H1 (cell line): ENCODE results near the gene MLPH. TPM values are rescaled to one million over a fixed set of nuclear protein-coding genes. Genes with fewer than 3 reads are reported as not detected.

ENCODE experiments used
- CTCF ChIA-PET: fragments of 300-600 bp; sonication (Branson Sonifier 250); formaldehyde crosslinking; loops from one replicate; lab custom pipeline; 2021; ENCODE audit not compliant: partially characterized antibody; lab: Charles Lee
- POLR2A ChIA-PET: fragments of 300-600 bp; sonication (Branson Sonifier 250); formaldehyde crosslinking; loops from one replicate; lab custom pipeline; 2021; ENCODE audit warnings: inconsistent platforms; ENCODE audit not compliant: partially characterized antibody; lab: Charles Lee
- DNase-seq, 2 experiments: peaks; one replicate each; pipeline versions ENCODE4 v3.0.0 to v3.0.0-alpha.2; 2010 to 2022; ENCODE audit warnings: low spot score in 2 of 2, low read depth in 1 of 2, mixed read lengths in 1 of 2
- FAIRE-seq: peaks from 2 replicates; lab custom pipeline; 2011; peaks lifted over from hg19 to GRCh38; lab: Jason Lieb, UNC
- H2AFZ ChIP-seq: 2 replicates; pipeline ENCODE4 v1.8.1; 2012; ENCODE audit warnings: low read length, inconsistent platforms
- H2AK5ac ChIP-seq: 2 replicates; pipeline ENCODE4 v1.6.1; 2013; ENCODE audit warnings: low read depth, low read length
- H2BK120ac ChIP-seq: replicated peaks from 2 replicates; pipeline ENCODE3; 2013; ENCODE audit warnings: low read depth, low read length, inconsistent platforms
- H2BK12ac ChIP-seq: 2 replicates; pipeline ENCODE4 v1.6.1; 2013; ENCODE audit warnings: low read depth, low read length
- H2BK15ac ChIP-seq: 2 replicates; pipeline ENCODE4 v1.6.1; 2013; ENCODE audit warnings: low read length
- H2BK20ac ChIP-seq: 2 replicates; pipeline ENCODE4 v1.6.1; 2013; ENCODE audit warnings: low read length
- H2BK5ac ChIP-seq: 2 replicates; pipeline ENCODE4 v1.6.1; 2013; ENCODE audit warnings: low read depth, low read length
- H3K14ac ChIP-seq: 2 replicates; pipeline ENCODE4 v1.6.1; 2013; ENCODE audit warnings: inconsistent platforms; ENCODE audit not compliant: insufficient read length
- H3K18ac ChIP-seq: 2 replicates; pipeline ENCODE4 v1.6.1; 2013; ENCODE audit warnings: low read length; ENCODE audit errors: extremely low read depth
- H3K23ac ChIP-seq: 2 replicates; pipeline ENCODE4 v1.6.1; 2013; ENCODE audit warnings: inconsistent platforms; ENCODE audit not compliant: insufficient read length
- H3K23me2 ChIP-seq: 2 replicates; pipeline ENCODE4 v1.6.1; 2013; ENCODE audit warnings: low read depth, low read length
- H3K27ac ChIP-seq: 2 replicates; pipeline ENCODE4 v1.6.1; 2011; ENCODE audit warnings: low read depth, low read length, inconsistent platforms
- H3K27me3 ChIP-seq, 4 experiments: replicated peaks in 1 of 4; 1 replicate in 1 of 4; 2 replicates in 3 of 4; pipeline versions ENCODE4 v1.6.1 to v1.8.1; 2011 to 2013; ENCODE audit warnings: low read length in 3 of 4, mild to moderate bottlenecking in 3 of 4, inconsistent platforms in 2 of 4, mixed read lengths in 2 of 4, moderate library complexity in 1 of 4; ENCODE audit not compliant: control insufficient read depth in 3 of 4, insufficient read depth in 3 of 4; ENCODE audit errors: extremely low read depth in 1 of 4
- H3K36me3 ChIP-seq, 4 experiments: 2 replicates each; pipeline versions ENCODE4 v1.6.1 to v1.8.1; 2011 to 2013; ENCODE audit warnings: mild to moderate bottlenecking in 4 of 4, low read length in 3 of 4, moderate library complexity in 2 of 4, control low read depth in 1 of 4, inconsistent platforms in 1 of 4; ENCODE audit not compliant: insufficient read depth in 4 of 4, control insufficient read depth in 2 of 4
- H3K4ac ChIP-seq: replicated peaks from 2 replicates; pipeline ENCODE3; 2013; ENCODE audit warnings: low read length, low read depth, mixed read lengths, inconsistent platforms; ENCODE audit not compliant: insufficient read length
- H3K4me1 ChIP-seq, 4 experiments: replicated peaks in 1 of 4; 1 replicate in 1 of 4; 2 replicates in 3 of 4; pipeline versions ENCODE4 v1.6.1 to v1.8.1; 2011 to 2013; ENCODE audit warnings: low read length in 3 of 4, inconsistent platforms in 2 of 4, mixed read lengths in 1 of 4; ENCODE audit not compliant: insufficient read depth in 4 of 4, control insufficient read depth in 3 of 4
- H3K4me2 ChIP-seq, 2 experiments: 2 replicates each; pipeline versions ENCODE4 v1.6.1 to v1.8.1; 2011 to 2013; ENCODE audit warnings: low read depth in 2 of 2, low read length in 2 of 2, control low read depth in 1 of 2, inconsistent platforms in 1 of 2, mild to moderate bottlenecking in 1 of 2; ENCODE audit not compliant: insufficient read depth in 1 of 2
- H3K4me3 ChIP-seq, 4 experiments: fragments of 200-600, 300-600 bp in 1 of 4; sonication (generic), shearing (Covaris generic), sonication (Bioruptor Twin) in 1 of 4; 2 replicates each; pipeline versions ENCODE4 v1.5.1 to v1.8.1; 2011 to 2016; ENCODE audit warnings: low read length in 4 of 4, low read depth in 3 of 4, control low read depth in 2 of 4, inconsistent platforms in 2 of 4, mild to moderate bottlenecking in 2 of 4, mixed read lengths in 1 of 4, moderate library complexity in 1 of 4; ENCODE audit not compliant: insufficient read depth in 2 of 4; ENCODE audit errors: extremely low read depth in 1 of 4
- H3K56ac ChIP-seq: replicated peaks from 2 replicates; pipeline ENCODE3; 2013; ENCODE audit warnings: low read depth, mild to moderate bottlenecking, mixed read lengths, low read length, inconsistent platforms; ENCODE audit not compliant: insufficient read length
- H3K79me1 ChIP-seq: 2 replicates; pipeline ENCODE4 v1.6.1; 2013; ENCODE audit warnings: low read depth, low read length, control low read depth
- H3K79me2 ChIP-seq, 2 experiments: 2 replicates each; pipeline versions ENCODE4 v1.6.1 to v1.8.1; 2012 to 2013; ENCODE audit warnings: low read length in 2 of 2, mild to moderate bottlenecking in 2 of 2, inconsistent platforms in 1 of 2; ENCODE audit not compliant: insufficient read depth in 2 of 2, control insufficient read depth in 1 of 2
- H3K9ac ChIP-seq, 4 experiments: replicated peaks in 1 of 4; 1 replicate in 1 of 4; 2 replicates in 3 of 4; pipeline versions ENCODE4 v1.6.1 to v1.8.1; 2011 to 2013; ENCODE audit warnings: low read depth in 3 of 4, low read length in 3 of 4, control low read depth in 2 of 4, mild to moderate bottlenecking in 2 of 4, moderate library complexity in 2 of 4, inconsistent platforms in 1 of 4; ENCODE audit errors: extremely low read depth in 1 of 4
- H3K9me3 ChIP-seq, 2 experiments: 2 replicates each; pipeline versions ENCODE4 v1.6.1 to v1.8.1; 2012 to 2013; ENCODE audit warnings: mild to moderate bottlenecking in 2 of 2, moderate library complexity in 2 of 2, control low read depth in 1 of 2, inconsistent platforms in 1 of 2, low read depth in 1 of 2, low read length in 1 of 2, mixed read lengths in 1 of 2; ENCODE audit not compliant: insufficient read depth in 2 of 2
- H4K20me1 ChIP-seq, 2 experiments: replicated peaks in 1 of 2; 2 replicates each; pipeline versions ENCODE3 to v1.8.1; 2011 to 2013; ENCODE audit warnings: inconsistent platforms in 2 of 2, low read length in 2 of 2, mild to moderate bottlenecking in 1 of 2; ENCODE audit not compliant: insufficient read depth in 2 of 2, control insufficient read depth in 1 of 2
- H4K5ac ChIP-seq: 2 replicates; pipeline ENCODE4 v1.6.1; 2013; ENCODE audit warnings: low read length, low read depth, mixed read lengths, inconsistent platforms; ENCODE audit not compliant: insufficient read length
- H4K8ac ChIP-seq: 2 replicates; pipeline ENCODE4 v1.8.0; 2013; ENCODE audit warnings: mild to moderate bottlenecking, moderate library complexity, low read length, inconsistent platforms; ENCODE audit not compliant: insufficient read depth; ENCODE audit errors: extremely low read depth
- H4K91ac ChIP-seq: replicated peaks from 2 replicates; pipeline ENCODE3; 2013; ENCODE audit warnings: low read length, mixed read lengths, inconsistent platforms; ENCODE audit not compliant: insufficient read length
- ASH2L ChIP-seq: fragments of 200-600, 300-600 bp; sonication (generic); IDR thresholded peaks from one replicate; pipeline ENCODE4 v1.7.1; 2017; ENCODE audit warnings: low read length
- BACH1 ChIP-seq: IDR thresholded peaks from 2 replicates; pipeline ENCODE4 v1.6.1; 2012; ENCODE audit warnings: low read length, improper control_type of control experiment
- EZH2 ChIP-seq: fragments of 200-600 bp; sonication (generic); IDR thresholded peaks from 2 replicates; pipeline ENCODE4 v1.7.1; 2012; ENCODE audit warnings: low read depth, mild to moderate bottlenecking, moderate library complexity, low read length, inconsistent platforms; ENCODE audit not compliant: severe bottlenecking
- GABPA ChIP-seq: IDR thresholded peaks from 2 replicates; pipeline ENCODE4 v1.6.1; 2011; ENCODE audit warnings: mild to moderate bottlenecking, low read length, moderate library complexity, borderline replicate concordance; ENCODE audit not compliant: insufficient read depth
- KDM1A ChIP-seq: fragments of 200-600, 300-600 bp; sonication (generic); IDR thresholded peaks from 2 replicates; pipeline ENCODE4 v1.7.1; 2016; ENCODE audit warnings: mild to moderate bottlenecking, low read length, borderline replicate concordance
- KDM5A ChIP-seq: fragments of 200-600 bp; IDR thresholded peaks from 2 replicates; pipeline ENCODE4 v1.7.1; 2012; ENCODE audit warnings: mild to moderate bottlenecking, low read length, inconsistent platforms, mixed read lengths
- NANOG ChIP-seq: IDR thresholded peaks from 2 replicates; pipeline ENCODE4 v1.6.1; 2011; ENCODE audit warnings: low read length, low read depth, mild to moderate bottlenecking, inconsistent platforms; ENCODE audit not compliant: insufficient read depth, poor library complexity, severe bottlenecking
- SIX5 ChIP-seq: IDR thresholded peaks from 2 replicates; pipeline ENCODE4 v1.6.1; 2011; ENCODE audit warnings: mild to moderate bottlenecking, low read depth, low read length
- TAF7 ChIP-seq: optimal IDR thresholded peaks from 2 replicates; pipeline ENCODE3; 2011; ENCODE audit warnings: low read depth, mild to moderate bottlenecking, inconsistent platforms, low read length, moderate library complexity, borderline replicate concordance
- WGBS, 2 experiments: shearing (Covaris generic) in 1 of 2; methylation state at CpG; one replicate each; pipeline versions ENCODE4 v1.1.6 to v1.1.7; 2013 to 2015; ENCODE audit warnings: low lambda C conversion rate in 2 of 2, mixed read lengths in 2 of 2, inconsistent platforms in 1 of 2, low coverage in 1 of 2, missing lambda C conversion rate in 1 of 2; ENCODE audit not compliant: insufficient replicate concordance in 2 of 2, insufficient coverage in 1 of 2, insufficient read length in 1 of 2; ENCODE audit errors: extremely low coverage in 1 of 2, missing lambda C conversion rate in 1 of 2; 5-methylcytosine and 5-hydroxymethylcytosine counted together
- polyA plus RNA-seq, 7 experiments: library from polyadenylated mRNA; depleted of rRNA in 3 of 7; stranded (reverse) in 5 of 7; unstranded in 2 of 7; fragments of >200 nt in 5 of 7; fragments of 200-250 nt in 2 of 7; gene quantifications; 1 replicate in 5 of 7; 2 replicates in 1 of 7; 4 replicates in 1 of 7; pipeline versions ENCODE4 v1.2.1 to v1.2.3, GENCODE V29; 2011 to 2013; ENCODE audit warnings: missing spikeins in 2 of 7, mixed read lengths in 2 of 7
- total RNA-seq: library from RNA; stranded (reverse); fragmentation: NEBNext Ultra II Directional; extraction: Animal tissue kit (Norgen Biotek cat#: 25700); gene quantifications from 2 replicates; pipeline ENCODE4 v1.2.1, GENCODE V29; 2021

MLPH gene
- total and polyA plus RNA-seq, 2 of the 8 experiments (the other 6 are each of a cell fraction or from before 2014, with no cell fraction given): 12.7 to 17.0 TPM

- Histone ChIP-seq H3K79me1 (no peaks in the 10 kb centered on the region; the same call in 1 of the 2 replicates), H4K5ac (no peak overlapping the region), H3K23me2 (no peaks in the 10 kb centered on the region), H3K4me2 (no peak overlapping the region), H3K4me1 (no peaks in the 10 kb centered on the region), H3K79me2 (no peaks in the 10 kb centered on the region), H3K56ac (no peak overlapping the region), H3K9me3 (peaks cover 13 to 15% of the 10 kb centered on the region in 2 experiments; a peak in 3 of 4 replicates), H2AFZ (no peak overlapping the region), H3K18ac (no peak overlapping the region), H3K14ac (no peak overlapping the region), H3K4me3 (no peak overlapping the region), H2BK120ac (no peak overlapping the region), H2BK20ac (no peak overlapping the region), H3K9ac (no peak overlapping the region), H4K20me1 (no peaks in the 10 kb centered on the region), H4K91ac (no peak overlapping the region), H3K27ac (no peak overlapping the region), H3K27me3 (no peaks in the 10 kb centered on the region; a peak in 1 of 7 replicates), H3K36me3 (peaks cover 2 to 27% (median 13%) of the 10 kb centered on the region in 4 experiments; a peak in 6 of 8 replicates), H4K8ac (0 out of 2 replicates have a peak overlapping the region, but pooled peaks have one; percentile 12), H2AK5ac (no peak overlapping the region), H2BK5ac (no peak overlapping the region), H2BK12ac (no peak overlapping the region), H2BK15ac (no peak overlapping the region), H3K4ac (no peak overlapping the region), H3K23ac (no peak overlapping the region)
- FAIRE-seq: no peak
- TF ChIP-seq ASH2L (no peak), NANOG (no peak), KDM1A (no peak), GABPA (no peak), BACH1 (no peak), SIX5 (no peak), KDM5A (no peak), EZH2 (no peak), TAF7 (no peak)
- WGBS, 2 experiments: 93% methylated on average over 16 of the region's 16 CpGs; no CpG with 5 or more reads in 1 of the 2 experiments
- ChIA-PET POLR2A (interaction anchor here (1.5 kb wide), 1 partner anchor 11 kb away, joined by 4 read pairs; no protein-coding TSS in a partner anchor), CTCF (interaction anchor here (0.9 to 5.5 kb wide), 10 partner anchors 8 to 397 kb away, joined by 3 to 32 read pairs (median 4); no protein-coding TSS in a partner anchor)
- DNase-seq: no peak
Measured at GRCh38 chr2:237551071-237551574, 64.1 kb downstream of the MLPH start.
